ES-I3 (cell line): ENCODE results near the gene SHANK1.

Source experiments
- H3K36me3 ChIP-seq: 2 replicates; pipeline ENCODE4 v1.6.1; 2013; ENCODE audit warnings: mild to moderate bottlenecking, low read length, control low read depth, moderate library complexity; ENCODE audit not compliant: insufficient read depth
- H3K4me1 ChIP-seq: 2 replicates; pipeline ENCODE4 v1.6.1; 2013; ENCODE audit warnings: mild to moderate bottlenecking, control low read depth, low read length; ENCODE audit not compliant: insufficient read depth
- H3K9ac ChIP-seq: 2 replicates; pipeline ENCODE4 v1.6.1; 2013; ENCODE audit warnings: low read depth, mild to moderate bottlenecking, low read length, moderate library complexity
- H3K9me3 ChIP-seq: 2 replicates; pipeline ENCODE4 v1.6.1; 2013; ENCODE audit warnings: mild to moderate bottlenecking, low read length, moderate library complexity; ENCODE audit not compliant: control insufficient read depth, insufficient read depth

Gene SHANK1

DNA sequence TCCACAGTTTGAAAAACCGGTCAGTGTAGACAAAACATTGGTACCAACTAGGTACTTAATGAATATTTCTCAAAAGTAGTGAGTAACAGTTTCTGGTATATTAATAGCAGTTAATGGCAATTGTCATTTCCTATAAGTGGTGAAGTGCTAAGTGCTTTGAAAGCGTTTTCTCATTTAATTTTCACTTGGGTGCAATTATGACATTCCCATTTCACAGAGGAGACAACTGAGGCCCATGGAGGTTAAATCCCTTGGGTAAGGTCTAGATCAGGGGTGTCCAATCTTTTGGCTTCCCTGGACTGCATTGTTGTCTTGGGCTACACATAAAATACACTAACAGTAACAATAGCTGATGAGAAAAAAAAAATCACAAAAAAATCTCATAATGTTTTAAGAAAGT lies 79.2 kb downstream of the SHANK1 start:
- Histone ChIP-seq H3K9ac (peak overlapping the region; percentile 78; the same call in 1 of the 2 replicates), H3K9me3 (no peaks in the 10 kb centered on the region), H3K4me1 (no peaks in the 10 kb centered on the region)

DNA sequence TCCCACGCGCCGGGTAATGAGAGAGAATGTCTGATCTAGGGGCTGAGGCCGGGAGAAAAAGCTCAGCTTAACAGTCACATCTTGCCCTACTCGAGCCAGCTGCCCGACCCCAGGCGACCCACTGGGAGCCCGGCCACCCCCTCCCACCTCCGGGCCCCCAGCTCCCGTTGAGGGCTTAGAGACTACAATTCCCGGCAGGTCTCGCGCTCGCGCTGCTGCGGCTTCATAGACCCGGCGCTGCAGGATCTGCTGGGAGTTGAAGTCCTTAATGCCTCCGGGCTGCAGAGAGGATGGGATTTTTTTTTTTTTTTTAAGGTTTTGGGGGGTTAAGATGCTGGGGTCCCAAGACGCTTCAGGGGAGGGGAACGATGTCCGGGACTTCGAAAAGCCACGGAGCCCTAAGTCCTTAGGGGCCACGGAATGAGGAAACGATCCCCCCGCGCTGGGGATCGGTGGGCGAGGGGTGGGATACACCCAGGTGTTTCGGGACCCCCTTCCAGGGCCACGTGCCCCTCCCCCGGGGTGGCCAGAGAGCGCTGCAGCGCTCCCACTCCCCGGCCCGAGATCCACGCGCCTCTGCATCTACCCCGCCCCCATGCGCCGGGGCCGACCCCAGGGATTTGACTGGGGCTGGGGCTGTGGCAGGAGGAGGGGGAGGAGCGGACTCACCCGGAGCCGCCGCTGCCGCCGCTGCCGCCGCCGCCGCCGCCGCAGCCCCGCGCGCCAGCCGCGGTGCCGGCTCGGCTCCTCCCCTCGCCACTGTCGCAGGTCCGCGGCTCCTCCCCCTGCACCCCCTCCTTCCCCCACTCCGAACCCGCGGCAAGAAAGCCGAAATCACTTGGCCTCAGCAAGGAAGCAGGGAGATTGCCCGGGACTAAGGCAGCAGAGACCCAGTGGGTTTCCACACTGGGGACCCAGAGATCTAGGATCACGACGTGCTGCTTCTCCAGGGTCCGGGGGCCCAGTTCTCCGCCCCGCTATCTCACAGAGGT lies 80.2 kb downstream of the SHANK1 start, which contains the start of gene SYT3:
Gene SYT3, minus strand, starts transcription at position 761 of the 992 bp plus-strand sequence. CDS start 2,470 bp downstream, outside the sequence.
- peak within 1 kb of the TSS; percentile 78 for H3K9ac ChIP-seq
- no peaks in the 10 kb centered on the region for H3K4me1 ChIP-seq
- no peaks in the 10 kb centered on the region for H3K36me3 ChIP-seq
- H3K9me3 ChIP-seq = no peaks in the 10 kb centered on the region; the same call in 1 of the 2 replicates

More for the DNA sequence above, 79.2 kb downstream of the SHANK1 start:
- H3K36me3 ChIP-seq = no peaks in the 10 kb centered on the region

DNA sequence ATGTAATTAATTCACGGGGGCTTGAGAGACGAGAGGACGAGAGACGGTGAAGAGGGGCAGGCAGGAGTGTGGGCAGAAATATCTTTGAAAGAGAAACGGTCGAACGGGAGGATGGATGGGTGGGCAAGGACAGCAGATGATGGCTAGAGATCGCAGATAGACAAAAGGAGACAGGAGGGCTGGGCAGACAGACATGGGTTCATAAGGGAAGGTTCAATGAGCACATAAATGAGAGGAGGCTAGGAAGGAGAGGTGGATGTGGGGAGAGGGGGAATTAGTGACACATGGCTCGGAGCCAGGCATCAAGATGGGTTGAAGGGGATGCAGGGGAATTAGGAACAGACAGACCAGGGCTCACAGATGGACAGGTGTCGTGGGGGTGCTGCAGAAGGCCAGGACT lies 81.0 kb downstream of the SHANK1 start:
- no peaks in the 10 kb centered on the region for H3K36me3 ChIP-seq
- no peaks in the 10 kb centered on the region for H3K4me1 ChIP-seq
- peaks cover 3% of the 10 kb centered on the region; the same call in 1 of the 2 replicates for H3K9me3 ChIP-seq
- H3K9ac ChIP-seq = peak overlapping the region; percentile 78; the same call in 1 of the 2 replicates

GRCh38 chr19:50636317-50637085 lies 83.1 kb downstream of the SHANK1 start:
- no peak overlapping the region for H3K9ac ChIP-seq
- no peaks in the 10 kb centered on the region for H3K36me3 ChIP-seq
- H3K4me1 ChIP-seq = no peaks in the 10 kb centered on the region
- peaks cover 8% of the 10 kb centered on the region for H3K9me3 ChIP-seq

- Histone ChIP-seq H3K36me3 (no peaks in the 10 kb centered on the region), H3K9me3 (peaks cover 8% of the 10 kb centered on the region), H3K4me1 (no peaks in the 10 kb centered on the region), H3K9ac (no peak overlapping the region)
Observed at GRCh38 chr19:50633973-50634372, 85.6 kb downstream of the SHANK1 start.

- no peak overlapping the region for H3K9ac ChIP-seq
- no peaks in the 10 kb centered on the region for H3K36me3 ChIP-seq
- H3K4me1 ChIP-seq = no peaks in the 10 kb centered on the region
- H3K9me3 ChIP-seq = peaks cover 8% of the 10 kb centered on the region
Observed at GRCh38 chr19:50633359-50633758, 86.2 kb downstream of the SHANK1 start.

- no peaks in the 10 kb centered on the region for H3K4me1 ChIP-seq
- H3K9me3 ChIP-seq = peaks cover 8% of the 10 kb centered on the region
- no peak overlapping the region for H3K9ac ChIP-seq
- H3K36me3 ChIP-seq = no peaks in the 10 kb centered on the region
Observed at GRCh38 chr19:50632151-50632835, 87.3 kb downstream of the SHANK1 start.

GRCh38 chr19:50629801-50630200 lies 89.8 kb downstream of the SHANK1 start:
- no peaks in the 10 kb centered on the region for H3K4me1 ChIP-seq
- H3K9me3 ChIP-seq = peaks cover 8% of the 10 kb centered on the region

DNA sequence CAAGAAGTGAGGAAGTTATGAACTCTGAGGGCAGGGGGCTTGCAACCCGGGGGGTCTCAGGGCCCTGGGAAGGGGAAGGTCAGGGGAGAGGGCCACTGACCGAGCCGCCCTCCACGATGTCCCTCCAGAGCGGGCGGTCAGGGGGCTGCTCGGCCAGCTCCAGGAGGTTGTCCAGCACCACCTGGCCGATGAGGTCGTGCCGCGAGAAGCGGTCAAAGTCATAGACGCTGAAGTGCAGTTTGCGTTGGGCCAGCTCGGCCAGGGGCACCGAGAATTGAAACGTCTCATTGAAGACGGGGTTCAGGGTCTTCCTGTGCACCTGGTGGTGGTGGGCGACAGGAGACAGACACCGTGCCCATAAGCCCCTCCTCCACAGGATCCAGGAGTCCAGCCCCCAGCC lies 90.4 kb downstream of the SHANK1 start:
- Histone ChIP-seq H3K4me1 (no peaks in the 10 kb centered on the region), H3K9me3 (peaks cover 8% of the 10 kb centered on the region), H3K9ac (no peak overlapping the region), H3K36me3 (no peaks in the 10 kb centered on the region)

More at GRCh38 chr19:50629801-50630200, 89.8 kb downstream of the SHANK1 start:
- Histone ChIP-seq H3K9ac (no peak overlapping the region), H3K36me3 (no peaks in the 10 kb centered on the region)

GRCh38 chr19:50628551-50628950 lies 91.1 kb downstream of the SHANK1 start:
- H3K9me3 ChIP-seq = peaks cover 5% of the 10 kb centered on the region
- no peaks in the 10 kb centered on the region for H3K4me1 ChIP-seq
- no peak overlapping the region for H3K9ac ChIP-seq
- H3K36me3 ChIP-seq = no peaks in the 10 kb centered on the region

- peaks cover 1% of the 10 kb centered on the region; the same call in 1 of the 2 replicates for H3K9me3 ChIP-seq
- H3K36me3 ChIP-seq = no peaks in the 10 kb centered on the region
- no peaks in the 10 kb centered on the region for H3K4me1 ChIP-seq
- no peak overlapping the region for H3K9ac ChIP-seq
Observed at GRCh38 chr19:50628146-50628545, 91.5 kb downstream of the SHANK1 start.

GRCh38 chr19:50626795-50627194 lies 92.8 kb downstream of the SHANK1 start:
- H3K36me3 ChIP-seq = no peaks in the 10 kb centered on the region
- H3K9me3 ChIP-seq = no peaks in the 10 kb centered on the region
- no peak overlapping the region for H3K9ac ChIP-seq
- no peaks in the 10 kb centered on the region for H3K4me1 ChIP-seq

DNA sequence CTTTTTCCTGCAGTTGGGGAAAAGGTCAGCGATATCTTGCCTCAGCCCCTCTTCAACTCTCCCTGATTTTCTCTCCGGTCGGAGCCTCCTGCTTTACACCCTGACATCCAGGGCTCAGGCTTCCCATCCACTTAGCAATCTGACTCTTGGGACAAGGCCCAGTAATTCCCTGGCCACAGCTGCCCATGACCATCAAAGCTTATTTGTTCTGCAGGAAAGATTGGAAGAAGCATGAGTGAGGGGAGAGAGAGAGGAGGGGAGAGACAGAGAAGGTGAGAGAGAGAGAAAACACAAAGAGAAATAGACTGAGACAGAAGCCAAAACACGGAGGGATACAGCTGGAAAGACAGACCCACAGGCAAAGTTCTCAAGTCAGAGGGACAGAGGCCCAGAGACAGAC lies 93.6 kb downstream of the SHANK1 start:
- no peaks in the 10 kb centered on the region for H3K4me1 ChIP-seq
- H3K36me3 ChIP-seq = no peaks in the 10 kb centered on the region
- no peaks in the 10 kb centered on the region for H3K9me3 ChIP-seq
- H3K9ac ChIP-seq = no peak overlapping the region
